ENCODE measurements around the gene TNIK. TPM values are rescaled to one million over a fixed set of nuclear protein-coding genes. Genes with fewer than 3 reads are reported as not detected.
"Not testable (repeated sequence)": the region's sequence is repeated elsewhere in the genome, so short reads cannot be mapped to it uniquely, and the experiment has no call there.

The TNIK gene
- polyA plus RNA-seq, 3 donors from 2014 or later: 4.7 to 28.9 (median 13.7) TPM

GRCh38 chr3:171378586-171378985 lies 81.6 kb downstream of the TNIK start:
- Mint-ChIP-seq H3K4me3 (no peak overlapping the region), H3K9me3 (no peaks in the 10 kb centered on the region), H3K27me3 (ENCODE audit: low read depth in 3 of 3) (peaks cover 0 to 1% (median 0%) of the 10 kb centered on the region in 3 donors), H3K27ac (peak overlapping the region in 2 of 6 donors; percentile 9 to 38), H3K36me3 (no peaks in the 10 kb centered on the region), H3K4me1 (peaks cover 36 to 41% of the 10 kb centered on the region in 2 donors)
- DNase-seq: no peak

GRCh38 chr3:171377859-171378258 lies 82.3 kb downstream of the TNIK start:
- peaks cover 0 to 1% (median 0%) of the 10 kb centered on the region in 3 donors for H3K27me3 Mint-ChIP-seq (ENCODE audit: low read depth in 3 of 3)

DNA sequence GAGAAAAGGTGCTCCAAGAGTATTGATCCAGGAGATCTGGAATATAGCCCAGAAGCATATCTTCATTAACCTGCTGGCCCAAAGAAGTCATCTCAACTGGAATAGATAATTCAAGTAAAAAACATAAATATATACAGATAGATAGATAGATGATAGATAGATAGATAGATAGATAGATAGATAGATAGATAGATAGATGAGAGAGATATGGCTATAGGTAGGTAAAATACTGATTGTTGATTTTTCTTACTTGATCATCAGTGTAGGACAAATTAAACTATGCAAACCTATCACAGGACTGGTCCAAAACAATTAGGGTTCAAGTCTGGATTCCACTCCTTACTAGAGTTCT lies 83.6 kb downstream of the TNIK start:
- no peak for DNase-seq
- H3K36me3 Mint-ChIP-seq: no peaks in the 10 kb centered on the region
- no peaks in the 10 kb centered on the region for H3K9me3 Mint-ChIP-seq
- peaks cover 18 to 36% of the 10 kb centered on the region in 2 donors for H3K4me1 Mint-ChIP-seq
- no peak overlapping the region for H3K27ac Mint-ChIP-seq
- H3K27me3 Mint-ChIP-seq (ENCODE audit: low read depth in 3 of 3): peaks cover 0 to 1% (median 0%) of the 10 kb centered on the region in 3 donors
- no peak overlapping the region for H3K4me3 Mint-ChIP-seq

More at GRCh38 chr3:171377859-171378258, 82.3 kb downstream of the TNIK start:
- H3K4me1 Mint-ChIP-seq: peaks cover 29 to 35% of the 10 kb centered on the region in 2 donors
- no peaks in the 10 kb centered on the region for H3K9me3 Mint-ChIP-seq
- H3K4me3 Mint-ChIP-seq: no peak overlapping the region
- no peak for DNase-seq
- H3K36me3 Mint-ChIP-seq: no peaks in the 10 kb centered on the region
- H3K27ac Mint-ChIP-seq: no peak overlapping the region

- Mint-ChIP-seq H3K9me3 (no peaks in the 10 kb centered on the region), H3K36me3 (no peaks in the 10 kb centered on the region), H3K27ac (peak overlapping the region in 1 of 6 donors; percentile 15), H3K27me3 (ENCODE audit: low read depth in 3 of 3) (peaks cover 0 to 1% (median 0%) of the 10 kb centered on the region in 3 donors), H3K4me1 (peaks cover 12 to 42% of the 10 kb centered on the region in 2 donors), H3K4me3 (peak overlapping the region in 1 of 5 donors; percentile 16)
- no peak for DNase-seq
Measured at GRCh38 chr3:171375666-171376595, 84.3 kb downstream of the TNIK start.

GRCh38 chr3:171374661-171375285 lies 85.4 kb downstream of the TNIK start:
- no peak overlapping the region for H3K27ac Mint-ChIP-seq
- peaks cover 0 to 42% of the 10 kb centered on the region in 2 donors for H3K4me1 Mint-ChIP-seq
- peak overlapping the region in 1 of 5 donors; percentile 8 for H3K4me3 Mint-ChIP-seq
- H3K9me3 Mint-ChIP-seq: no peaks in the 10 kb centered on the region
- H3K27me3 Mint-ChIP-seq (ENCODE audit: low read depth in 3 of 3): no peaks in the 10 kb centered on the region
- no peak for DNase-seq
- H3K36me3 Mint-ChIP-seq: no peaks in the 10 kb centered on the region

DNA sequence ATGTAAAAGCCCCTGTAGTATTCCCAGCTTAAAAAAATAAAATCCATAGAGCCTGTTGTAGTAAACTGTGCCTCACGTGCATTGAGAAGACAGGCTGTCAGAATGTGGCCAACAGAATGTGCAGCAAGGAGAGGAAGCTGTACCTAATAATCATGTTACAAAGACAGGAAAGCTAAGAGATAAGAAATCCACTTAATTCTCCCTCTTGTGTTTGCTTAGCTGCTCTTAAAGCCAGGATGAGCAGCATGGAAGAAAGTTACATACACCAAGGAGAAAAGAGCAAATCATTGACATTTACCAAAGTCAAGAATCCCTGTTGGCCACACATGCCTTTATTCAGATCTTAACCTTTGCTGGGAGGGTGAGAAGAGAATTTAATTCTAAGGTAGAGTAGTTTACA lies 85.9 kb downstream of the TNIK start:
- no peaks in the 10 kb centered on the region for H3K36me3 Mint-ChIP-seq
- DNase-seq: no peak
- H3K27me3 Mint-ChIP-seq (ENCODE audit: low read depth in 3 of 3): no peaks in the 10 kb centered on the region
- no peak overlapping the region for H3K27ac Mint-ChIP-seq
- peaks cover 0 to 40% of the 10 kb centered on the region in 2 donors for H3K4me1 Mint-ChIP-seq
- no peak overlapping the region for H3K4me3 Mint-ChIP-seq
- no peaks in the 10 kb centered on the region for H3K9me3 Mint-ChIP-seq

GRCh38 chr3:171373711-171374110 lies 86.5 kb downstream of the TNIK start:
- Mint-ChIP-seq H3K27ac (no peak overlapping the region), H3K4me3 (no peak overlapping the region), H3K27me3 (ENCODE audit: low read depth in 3 of 3) (no peaks in the 10 kb centered on the region), H3K36me3 (no peaks in the 10 kb centered on the region), H3K4me1 (peaks cover 0 to 41% of the 10 kb centered on the region in 2 donors), H3K9me3 (no peaks in the 10 kb centered on the region)
- DNase-seq: no peak

GRCh38 chr3:171372694-171373093 lies 87.5 kb downstream of the TNIK start:
- H3K36me3 Mint-ChIP-seq: peaks cover 0 to 4% (median 0%) of the 10 kb centered on the region in 3 donors
- H3K4me3 Mint-ChIP-seq: no peak overlapping the region
- H3K27me3 Mint-ChIP-seq (ENCODE audit: low read depth in 3 of 3): no peaks in the 10 kb centered on the region
- no peaks in the 10 kb centered on the region for H3K9me3 Mint-ChIP-seq
- peak overlapping the region in 4 of 6 donors; percentile 4 to 46 (median 23) for H3K27ac Mint-ChIP-seq
- no peak for DNase-seq
- peaks cover 6 to 38% of the 10 kb centered on the region in 2 donors for H3K4me1 Mint-ChIP-seq

- no peaks in the 10 kb centered on the region for H3K27me3 Mint-ChIP-seq (ENCODE audit: low read depth in 3 of 3)
- H3K9me3 Mint-ChIP-seq: no peaks in the 10 kb centered on the region
- DNase-seq: no peak
- peaks cover 14 to 33% of the 10 kb centered on the region in 2 donors for H3K4me1 Mint-ChIP-seq
- peaks cover 0 to 4% (median 0%) of the 10 kb centered on the region in 3 donors for H3K36me3 Mint-ChIP-seq
- no peak overlapping the region for H3K4me3 Mint-ChIP-seq
- peak overlapping the region in 2 of 6 donors; percentile 7 to 18 for H3K27ac Mint-ChIP-seq
Measured at GRCh38 chr3:171371354-171371753, 88.9 kb downstream of the TNIK start.

DNA sequence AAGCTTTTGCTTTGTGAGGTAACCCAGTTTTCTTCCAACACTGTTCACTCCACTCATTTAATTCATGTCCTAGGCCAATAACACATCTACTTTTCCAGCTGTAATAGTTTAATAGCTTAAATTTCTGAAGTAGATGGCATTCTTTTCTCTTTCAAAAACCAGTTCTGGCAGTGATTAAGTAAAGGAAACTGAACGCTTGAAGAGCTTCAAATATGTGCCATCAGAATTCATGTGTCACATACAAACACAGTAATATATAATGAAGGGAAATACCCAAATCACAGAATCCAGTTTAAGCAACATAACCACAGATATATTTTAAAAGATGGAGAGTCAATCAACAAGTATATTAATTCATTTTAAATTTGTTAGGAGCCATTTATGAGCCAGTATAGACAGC lies 91.0 kb downstream of the TNIK start:
- Mint-ChIP-seq H3K36me3 (peaks cover 0 to 4% (median 0%) of the 10 kb centered on the region in 3 donors), H3K4me1 (peaks cover 32 to 40% of the 10 kb centered on the region in 2 donors), H3K9me3 (no peaks in the 10 kb centered on the region), H3K27me3 (ENCODE audit: low read depth in 3 of 3) (no peaks in the 10 kb centered on the region), H3K4me3 (no peak overlapping the region), H3K27ac (peak overlapping the region in 1 of 6 donors; percentile 8)
- no peak for DNase-seq

DNA sequence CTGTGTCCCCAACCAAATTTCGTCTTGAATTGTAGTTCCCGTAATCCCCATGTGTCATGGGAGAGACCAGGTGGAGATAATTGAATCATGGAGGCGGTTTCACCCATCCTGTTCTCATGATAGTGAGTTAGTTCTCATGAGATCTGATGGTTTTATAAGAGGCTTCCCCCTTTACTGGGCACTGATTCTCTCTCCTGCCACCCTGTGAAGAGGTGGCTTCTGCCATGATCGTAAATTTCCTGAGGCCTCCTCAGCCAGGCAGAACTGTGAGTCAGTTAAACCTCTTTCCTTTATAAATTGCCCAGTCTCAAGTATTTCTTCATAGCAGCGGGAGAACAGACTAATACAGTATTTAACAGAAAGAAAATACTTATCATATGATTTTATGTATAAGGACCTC lies 93.5 kb downstream of the TNIK start:
- not testable (repeated sequence) for DNase-seq; H3K27me3 Mint-ChIP-seq (ENCODE audit: low read depth in 3 of 3); H3K36me3 Mint-ChIP-seq; H3K4me3 Mint-ChIP-seq; H3K9me3 Mint-ChIP-seq
- Mint-ChIP-seq H3K4me1 (peaks cover 48 to 55% of the 10 kb centered on the region in 2 donors), H3K27ac (peak overlapping the region in 1 of 6 donors; percentile 66)

GRCh38 chr3:171366043-171366442 lies 94.2 kb downstream of the TNIK start:
- Mint-ChIP-seq H3K27me3 (ENCODE audit: low read depth in 3 of 3) (no peaks in the 10 kb centered on the region), H3K36me3 (peaks cover 0 to 4% (median 0%) of the 10 kb centered on the region in 3 donors), H3K4me1 (peaks cover 47 to 62% of the 10 kb centered on the region in 2 donors), H3K9me3 (no peaks in the 10 kb centered on the region), H3K4me3 (no peak overlapping the region), H3K27ac (no peak overlapping the region)
- no peak for DNase-seq

GRCh38 chr3:171365489-171365888 lies 94.7 kb downstream of the TNIK start:
- H3K4me1 Mint-ChIP-seq: peaks cover 48 to 67% of the 10 kb centered on the region in 2 donors
- peaks cover 0 to 4% (median 0%) of the 10 kb centered on the region in 3 donors for H3K36me3 Mint-ChIP-seq
- H3K4me3 Mint-ChIP-seq: no peak overlapping the region
- no peak for DNase-seq
- H3K27me3 Mint-ChIP-seq (ENCODE audit: low read depth in 3 of 3): peaks cover 0 to 3% (median 0%) of the 10 kb centered on the region in 3 donors
- no peak overlapping the region for H3K27ac Mint-ChIP-seq
- H3K9me3 Mint-ChIP-seq: no peaks in the 10 kb centered on the region

- Mint-ChIP-seq H3K36me3 (peaks cover 0 to 4% (median 0%) of the 10 kb centered on the region in 3 donors), H3K27ac (peak overlapping the region in 1 of 6 donors; percentile 31), H3K27me3 (ENCODE audit: low read depth in 3 of 3) (peaks cover 0 to 4% (median 0%) of the 10 kb centered on the region in 3 donors), H3K4me3 (no peak overlapping the region), H3K4me1 (peaks cover 50 to 77% of the 10 kb centered on the region in 2 donors), H3K9me3 (no peaks in the 10 kb centered on the region)
- DNase-seq: no peak
Measured at GRCh38 chr3:171364500-171364899, 95.7 kb downstream of the TNIK start.
